ENCODE measurements around the gene KRT79. TPM values are rescaled to one million over a fixed set of nuclear protein-coding genes. Genes with fewer than 3 reads are reported as not detected.

KRT79 gene
- total RNA-seq, 1 experiment from 2014 or later: 0.08 TPM

GRCh38 chr12:52848661-52849255 is 14.6 kb upstream of the KRT79 start, which contains the start of gene KRT78:
KRT78 (minus strand) TSS chr12:52848994; CDS start chr12:52848930, 64 bp downstream.
- DNase-seq (ENCODE audit: low read depth in 1 of 2, low spot score in 2 of 2): no peak
- Histone ChIP-seq H3K27ac (no peak within 1 kb of the TSS), H3K4me3 (no peak within 1 kb of the TSS), H3K27me3 (replicated peaks) (peaks cover 7% of the 10 kb centered on the region; the same call in 1 of the 2 replicates), H3K36me3 (no peaks in the 10 kb centered on the region), H3K9me3 (replicated peaks) (no peaks in the 10 kb centered on the region), H3K4me1 (replicated peaks) (peaks cover 8% of the 10 kb centered on the region)

GRCh38 chr12:52847335-52848102 is 13.4 kb upstream of the KRT79 start:
- no peak overlapping the region for H3K27ac ChIP-seq
- peaks cover 8% of the 10 kb centered on the region for H3K4me1 ChIP-seq (replicated peaks)
- H3K4me3 ChIP-seq: no peak overlapping the region
- DNase-seq (ENCODE audit: low read depth in 1 of 2, low spot score in 2 of 2): no peak
- H3K27me3 ChIP-seq (replicated peaks): peaks cover 7% of the 10 kb centered on the region; the same call in 1 of the 2 replicates
- H3K36me3 ChIP-seq: no peaks in the 10 kb centered on the region
- no peaks in the 10 kb centered on the region for H3K9me3 ChIP-seq (replicated peaks)

GRCh38 chr12:52846356-52846970 is 12.4 kb upstream of the KRT79 start:
- Histone ChIP-seq H3K27ac (no peak overlapping the region), H3K36me3 (no peaks in the 10 kb centered on the region), H3K4me1 (replicated peaks) (peaks cover 8% of the 10 kb centered on the region), H3K9me3 (replicated peaks) (no peaks in the 10 kb centered on the region), H3K4me3 (no peak overlapping the region), H3K27me3 (replicated peaks) (peaks cover 4% of the 10 kb centered on the region; the same call in 1 of the 2 replicates)
- no peak for DNase-seq (ENCODE audit: low read depth in 1 of 2, low spot score in 2 of 2)

- no peak for DNase-seq (ENCODE audit: low read depth in 1 of 2, low spot score in 2 of 2)
- Histone ChIP-seq H3K9me3 (replicated peaks) (peaks cover under 1% of the 10 kb centered on the region; the same call in 1 of the 2 replicates), H3K4me3 (no peak overlapping the region), H3K4me1 (replicated peaks) (peaks cover 8% of the 10 kb centered on the region), H3K27me3 (replicated peaks) (peaks cover 2% of the 10 kb centered on the region), H3K36me3 (no peaks in the 10 kb centered on the region), H3K27ac (no peak overlapping the region)
These were observed 11.8 kb upstream of the KRT79 start for GRCh38 chr12:52845946-52846345.

GRCh38 chr12:52844386-52844785 is 10.3 kb upstream of the KRT79 start:
- peaks cover 10% of the 10 kb centered on the region for H3K9me3 ChIP-seq (replicated peaks)
- H3K27ac ChIP-seq: no peak overlapping the region
- H3K27me3 ChIP-seq (replicated peaks): peaks cover 16% of the 10 kb centered on the region
- no peak for DNase-seq (ENCODE audit: low read depth in 1 of 2, low spot score in 2 of 2)
- no peaks in the 10 kb centered on the region for H3K36me3 ChIP-seq
- H3K4me1 ChIP-seq (replicated peaks): peaks cover 8% of the 10 kb centered on the region
- H3K4me3 ChIP-seq: no peak overlapping the region

- no peaks in the 10 kb centered on the region for H3K36me3 ChIP-seq
- H3K4me1 ChIP-seq (replicated peaks): peaks cover 30% of the 10 kb centered on the region
- peaks cover 14% of the 10 kb centered on the region for H3K9me3 ChIP-seq (replicated peaks)
- peaks cover 29% of the 10 kb centered on the region for H3K27me3 ChIP-seq (replicated peaks)
- DNase-seq (ENCODE audit: low read depth in 1 of 2, low spot score in 2 of 2): peak; percentile 83 to 97
- H3K4me3 ChIP-seq: no peak overlapping the region
- no peak overlapping the region for H3K27ac ChIP-seq
These were observed 5.5 kb upstream of the KRT79 start for GRCh38 chr12:52839436-52840105.

- H3K36me3 ChIP-seq: no peaks in the 10 kb centered on the region
- H3K4me1 ChIP-seq (replicated peaks): peaks cover 30% of the 10 kb centered on the region
- H3K27me3 ChIP-seq (replicated peaks): peaks cover 29% of the 10 kb centered on the region
- H3K4me3 ChIP-seq: no peak overlapping the region
- no peak overlapping the region for H3K27ac ChIP-seq
- peak in 1 of 2 experiments; percentile 98 for DNase-seq (ENCODE audit: low read depth in 1 of 2, low spot score in 2 of 2)
- peaks cover 14% of the 10 kb centered on the region for H3K9me3 ChIP-seq (replicated peaks)
These were observed 4.7 kb upstream of the KRT79 start for GRCh38 chr12:52838609-52839435.

- Histone ChIP-seq H3K27ac (no peak overlapping the region), H3K4me3 (no peak overlapping the region)
- DNase-seq (ENCODE audit: low read depth in 1 of 2, low spot score in 2 of 2): peak; percentile 87 to 96
These were observed 3.9 kb upstream of the KRT79 start for GRCh38 chr12:52837781-52838608.

GRCh38 chr12:52837413-52837741 is 3.3 kb upstream of the KRT79 start:
- DNase-seq (ENCODE audit: low read depth in 1 of 2, low spot score in 2 of 2): peak; percentile 99 to 100
- H3K27ac ChIP-seq: peak overlapping the region; percentile 0

More at GRCh38 chr12:52837781-52838608, 3.9 kb upstream of the KRT79 start:
- Histone ChIP-seq H3K27me3 (replicated peaks) (peaks cover 32% of the 10 kb centered on the region), H3K9me3 (replicated peaks) (peaks cover 14% of the 10 kb centered on the region), H3K4me1 (replicated peaks) (peaks cover 30% of the 10 kb centered on the region), H3K36me3 (no peaks in the 10 kb centered on the region)

GRCh38 chr12:52836491-52837412 is 2.6 kb upstream of the KRT79 start:
- no peaks in the 10 kb centered on the region for H3K36me3 ChIP-seq
- H3K27ac ChIP-seq: peak overlapping the region; percentile 0
- DNase-seq (ENCODE audit: low read depth in 1 of 2, low spot score in 2 of 2): peak; percentile 97 to 98
- H3K27me3 ChIP-seq (replicated peaks): peaks cover 45% of the 10 kb centered on the region
- H3K4me1 ChIP-seq (replicated peaks): peaks cover 30% of the 10 kb centered on the region
- peaks cover 15% of the 10 kb centered on the region for H3K9me3 ChIP-seq (replicated peaks)
- no peak overlapping the region for H3K4me3 ChIP-seq

More at GRCh38 chr12:52837413-52837741, 3.3 kb upstream of the KRT79 start:
- Histone ChIP-seq H3K36me3 (no peaks in the 10 kb centered on the region), H3K9me3 (replicated peaks) (peaks cover 14% of the 10 kb centered on the region), H3K4me1 (replicated peaks) (peaks cover 30% of the 10 kb centered on the region), H3K27me3 (replicated peaks) (peaks cover 38% of the 10 kb centered on the region), H3K4me3 (no peak overlapping the region)

- DNase-seq (ENCODE audit: low read depth in 1 of 2, low spot score in 2 of 2): peak; percentile 100
These were observed 1.9 kb upstream of the KRT79 start for GRCh38 chr12:52836042-52836466.

More at GRCh38 chr12:52836042-52836466, 1.9 kb upstream of the KRT79 start:
- H3K36me3 ChIP-seq: no peaks in the 10 kb centered on the region
- peaks cover 30% of the 10 kb centered on the region for H3K4me1 ChIP-seq (replicated peaks)
- H3K4me3 ChIP-seq: no peak overlapping the region
- peaks cover 52% of the 10 kb centered on the region for H3K27me3 ChIP-seq (replicated peaks)
- H3K27ac ChIP-seq: peak overlapping the region; percentile 1
- H3K9me3 ChIP-seq (replicated peaks): peaks cover 17% of the 10 kb centered on the region
